Stimulated activated CD4-positive, alpha-beta T cell treated with anti-CD3 and anti-CD28 coated beads, Interleukin-1b, Interleukin-23, amount 100 ng/mL, for 24 hours (primary cell): ENCODE data around the gene RASGRP2.

Experiments used
- DNase-seq, 4 experiments: peaks; one replicate each; pipeline ENCODE4 v3.0.0-alpha.2; 2020; ENCODE audit warnings: low read depth in 4 of 4, low spot score in 1 of 4

RASGRP2 gene

GRCh38 chr11:64757549-64758329 lies 13.8 kb upstream of the RASGRP2 start:
- DNase-seq = no peak

- no peak for DNase-seq
Observed at GRCh38 chr11:64755681-64756361, 11.9 kb upstream of the RASGRP2 start.

DNA sequence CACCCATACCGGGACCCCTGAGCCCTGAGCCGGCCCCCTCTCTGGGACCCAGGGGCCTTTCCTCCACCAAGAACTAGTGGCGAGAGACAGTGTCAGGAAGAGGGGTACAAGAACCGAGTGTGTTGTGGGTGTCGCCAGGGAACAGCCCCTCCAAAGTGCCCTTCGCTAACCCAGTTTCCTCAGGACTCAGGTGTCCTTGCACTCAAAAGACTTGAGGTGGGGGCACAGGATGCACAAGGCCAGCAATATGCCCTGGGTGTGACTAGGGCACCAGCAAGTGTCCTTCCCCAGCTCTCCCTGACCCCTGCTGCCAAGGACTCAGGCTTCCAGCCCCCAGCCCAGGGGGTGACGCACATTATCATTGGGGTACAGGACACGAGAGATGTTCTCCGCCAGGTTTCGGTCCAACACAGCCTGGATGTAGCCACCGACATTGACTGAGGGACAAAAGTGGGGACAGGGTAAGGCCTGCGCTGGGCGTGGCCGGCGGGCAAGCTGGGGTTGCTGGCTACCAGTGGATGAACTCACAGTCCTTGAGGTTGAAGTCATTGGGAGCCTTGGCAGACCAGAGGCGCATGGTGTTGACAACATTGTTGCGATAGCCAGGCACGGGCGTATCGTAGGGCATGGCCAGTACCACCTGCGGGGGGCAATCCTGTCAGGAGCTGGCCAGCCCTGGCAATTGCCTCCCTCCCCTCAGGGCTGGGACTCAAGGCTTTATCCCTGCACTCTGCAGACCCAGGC lies 11.1 kb upstream of the RASGRP2 start:
- no peak for DNase-seq

DNA sequence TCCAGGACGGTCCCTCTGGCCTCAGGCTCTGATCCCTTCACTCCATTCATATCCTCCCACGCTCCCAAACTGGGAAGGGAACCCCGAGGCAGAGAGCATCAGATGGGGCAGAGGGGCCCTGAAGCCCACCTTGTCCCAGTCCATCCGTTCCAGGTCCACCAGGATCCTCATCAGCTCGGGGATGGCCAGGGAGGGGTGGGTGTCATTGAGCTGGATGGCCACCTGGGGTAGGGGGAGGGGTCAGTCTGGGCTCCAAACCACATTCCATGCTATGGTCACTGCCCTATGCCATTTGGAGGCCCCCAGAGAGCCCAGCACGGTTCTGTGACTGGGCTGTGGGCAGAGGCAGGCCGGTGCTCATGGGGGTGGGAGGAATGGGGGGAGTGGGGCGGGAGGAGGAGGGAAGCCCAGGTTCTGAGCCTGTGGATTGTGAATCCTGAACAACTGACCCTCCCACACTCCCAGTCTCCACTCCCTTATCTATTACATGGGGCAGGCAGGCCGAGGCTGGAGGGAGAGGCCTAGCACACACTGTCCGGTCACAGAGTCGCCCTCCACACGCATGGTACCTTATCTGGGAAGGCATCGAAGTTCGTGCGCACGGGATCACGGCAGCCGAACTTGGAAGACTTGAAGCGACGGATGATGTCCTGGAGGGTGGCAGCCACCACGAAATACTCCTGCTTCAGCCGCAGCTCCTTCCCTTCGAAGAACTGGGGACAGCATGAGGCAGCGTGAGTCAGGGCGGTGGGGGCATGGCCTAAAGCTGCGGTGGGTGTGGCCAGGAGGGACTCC lies 10.4 kb upstream of the RASGRP2 start:
- no peak for DNase-seq

GRCh38 chr11:64753380-64754123 lies 9.6 kb upstream of the RASGRP2 start:
- DNase-seq = no peak

DNA sequence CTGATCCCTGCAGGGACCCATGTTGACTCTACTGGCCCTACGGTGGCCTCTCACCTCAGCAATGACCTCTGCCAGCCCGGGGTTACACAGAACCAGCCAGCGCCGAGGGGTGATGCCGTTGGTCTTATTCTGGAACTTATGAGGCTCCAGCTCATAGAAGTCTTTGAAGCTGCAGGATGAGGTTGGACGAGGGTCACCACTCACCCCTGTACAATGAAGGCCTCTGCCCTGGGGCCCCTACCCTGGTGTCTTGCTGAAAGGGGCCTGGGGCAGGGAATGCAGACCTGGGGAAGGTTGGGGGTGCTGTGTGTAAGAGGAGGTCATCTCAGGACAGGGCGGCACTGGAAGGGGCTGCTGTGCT lies 9.1 kb upstream of the RASGRP2 start:
- no peak for DNase-seq

GRCh38 chr11:64752175-64752970 lies 8.4 kb upstream of the RASGRP2 start:
- DNase-seq = no peak

DNA sequence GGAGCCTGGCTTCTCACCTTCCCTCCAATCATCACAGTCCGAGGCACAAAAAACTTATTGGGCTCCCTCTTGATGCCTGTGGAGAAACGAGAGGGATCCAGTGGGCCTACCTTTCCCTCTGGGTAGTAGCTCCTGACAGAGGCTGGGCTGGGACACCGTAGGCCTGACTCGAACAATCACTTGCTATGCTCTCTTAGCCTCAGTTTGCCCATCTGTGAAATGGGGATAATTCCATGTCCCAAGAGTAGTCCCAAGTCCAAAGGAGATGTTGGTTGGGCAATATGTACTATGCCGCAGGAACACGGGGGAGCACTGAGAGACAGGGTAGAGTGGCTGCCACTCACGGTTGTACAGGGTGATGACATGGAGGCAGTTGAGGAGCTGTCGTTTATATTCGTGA lies 7.6 kb upstream of the RASGRP2 start:
- no peak for DNase-seq

- DNase-seq = no peak
Observed at GRCh38 chr11:64751136-64751535, 7.2 kb upstream of the RASGRP2 start.

GRCh38 chr11:64750361-64751054 lies 6.6 kb upstream of the RASGRP2 start:
- no peak for DNase-seq

DNA sequence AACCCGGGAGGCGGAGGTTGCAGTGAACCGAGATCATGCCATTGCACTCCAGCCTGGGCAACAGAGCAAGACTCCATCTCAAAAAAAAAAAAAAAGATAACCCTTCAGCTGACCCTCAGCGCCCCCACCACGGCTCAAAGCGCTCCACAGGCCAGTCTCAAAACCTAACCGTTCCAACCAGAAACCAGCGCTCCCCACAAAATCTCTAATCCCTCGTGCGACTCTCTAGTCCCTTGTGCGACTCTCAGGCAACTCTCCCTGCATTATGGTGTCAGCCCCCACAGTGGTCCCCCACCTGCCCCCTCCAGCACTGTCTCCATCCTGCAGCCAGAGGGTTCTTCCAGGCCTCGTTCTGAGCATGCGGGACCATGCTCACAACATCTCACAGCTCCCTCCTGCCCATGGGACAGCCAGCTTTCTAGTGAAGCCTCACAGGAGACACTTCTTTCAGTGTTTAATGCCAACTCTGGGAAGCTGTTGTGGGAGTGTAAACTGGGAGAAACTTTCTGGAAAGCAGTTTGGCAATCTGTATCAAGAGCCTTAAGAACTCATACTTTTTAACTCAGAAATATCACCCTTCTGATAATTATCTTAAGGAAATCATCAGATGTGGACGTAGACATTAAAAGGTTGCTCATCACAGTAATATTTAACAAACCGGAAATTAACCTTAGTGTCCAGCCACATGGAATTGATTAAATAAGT lies 4.2 kb upstream of the RASGRP2 start:
- DNase-seq = no peak

DNA sequence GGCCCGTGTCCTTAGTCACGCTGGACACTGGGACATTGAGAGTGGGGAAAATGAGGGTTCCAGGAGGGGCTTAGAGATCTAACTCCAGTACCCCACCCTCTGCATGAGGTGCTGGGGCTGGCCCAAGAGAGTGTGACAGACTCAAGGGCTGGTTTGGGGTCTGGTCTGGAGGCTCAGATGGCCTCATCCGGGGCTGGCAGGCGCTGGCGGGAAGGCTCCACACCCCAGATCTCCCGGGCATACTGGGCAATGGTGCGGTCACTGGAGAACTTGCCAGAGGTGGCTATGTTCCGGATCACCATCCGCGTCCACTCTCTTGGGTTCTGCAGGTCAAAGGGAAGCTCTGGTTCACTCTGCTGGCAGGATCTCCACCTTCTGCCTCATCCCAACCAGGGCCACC lies 2.5 kb upstream of the RASGRP2 start:
- no peak for DNase-seq

DNA sequence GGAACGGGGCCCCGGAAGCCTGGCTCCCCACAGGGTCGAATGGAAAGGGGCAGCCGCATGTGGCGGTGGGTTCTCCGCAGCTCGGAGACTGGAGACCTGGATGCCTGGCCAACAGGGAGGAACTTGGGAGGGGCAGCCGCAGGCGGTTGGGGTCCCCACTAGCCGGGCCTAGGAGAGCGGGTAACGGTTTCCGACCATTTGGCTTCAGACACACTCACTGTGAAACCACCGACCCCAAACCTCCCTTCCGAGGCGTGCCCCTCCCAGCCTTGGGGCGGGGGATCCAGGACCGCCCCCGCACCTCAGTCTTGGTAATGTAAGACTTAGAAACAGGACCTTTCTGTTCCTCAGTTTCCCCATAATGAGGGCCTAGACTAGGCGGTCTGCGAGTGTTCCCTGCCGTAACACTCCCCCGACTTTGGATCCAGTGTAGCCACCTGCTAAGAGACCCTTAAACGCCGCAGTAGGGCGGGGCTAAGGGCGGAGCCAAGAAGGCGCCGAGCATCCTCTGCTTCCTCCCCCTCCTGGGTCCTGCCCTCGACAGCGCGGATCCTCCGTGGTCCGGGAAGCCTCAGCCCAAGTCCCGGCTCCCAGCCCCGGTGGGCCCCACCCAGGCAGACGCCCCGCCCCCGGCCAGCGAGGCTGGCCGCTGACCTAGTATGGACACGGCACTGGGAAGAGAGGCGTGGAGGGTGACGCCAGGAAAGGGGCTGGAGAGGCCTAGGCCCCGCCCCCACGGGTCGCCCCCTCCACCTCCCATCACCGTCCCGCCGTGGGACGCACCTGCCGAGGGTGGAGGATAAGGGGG lies 1.8 kb upstream of the RASGRP2 start:
- DNase-seq = no peak

DNA sequence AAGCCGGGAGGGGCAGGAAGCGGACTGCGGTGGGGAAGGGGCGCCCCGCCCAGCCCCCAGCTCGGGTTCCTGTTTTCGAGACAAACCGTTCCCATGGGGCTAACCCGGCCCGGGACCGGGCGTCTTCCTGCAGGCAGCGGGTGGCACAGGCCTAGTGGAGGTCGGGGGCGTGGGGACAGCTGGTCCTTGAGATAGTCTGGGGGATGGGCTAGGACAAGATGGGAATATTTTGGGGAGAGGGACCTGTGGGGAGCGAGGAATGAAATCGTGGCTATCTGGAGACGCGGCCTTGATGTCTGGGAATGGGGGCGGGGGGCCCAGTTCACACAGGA lies 1.2 kb upstream of the RASGRP2 start:
- no peak for DNase-seq

- no peak for DNase-seq
Observed at GRCh38 chr11:64744544-64745188, 724 bp upstream of the RASGRP2 start.

- DNase-seq = peak; percentile 54 to 65 (median 60)
Observed at GRCh38 chr11:64742889-64743590, 902 bp downstream of the RASGRP2 start.
